ENCODE results near the gene RNU1-4.
"Not testable (repeated sequence)": the region's sequence is repeated elsewhere in the genome, so short reads cannot be mapped to it uniquely, and the experiment has no call there.

The RNU1-4 gene

GRCh38 chr1:16784955-16785354 lies 44.6 kb downstream of the RNU1-4 start:
- not testable (repeated sequence) for DNase-seq (ENCODE audit: low read depth)

GRCh38 chr1:16786362-16786761 lies 46.0 kb downstream of the RNU1-4 start:
- not testable (repeated sequence) for DNase-seq (ENCODE audit: low read depth); H3K4me3 ChIP-seq (replicated peaks; ENCODE audit: low read depth, low read length)

More at GRCh38 chr1:16784955-16785354, 44.6 kb downstream of the RNU1-4 start:
- H3K4me3 ChIP-seq (replicated peaks; ENCODE audit: low read depth, low read length), result not testable (repeated sequence)

- H3K4me3 ChIP-seq (replicated peaks; ENCODE audit: low read depth, low read length); DNase-seq (ENCODE audit: low read depth): not testable (repeated sequence)
These were observed 46.9 kb downstream of the RNU1-4 start for GRCh38 chr1:16787175-16787574.

GRCh38 chr1:16787711-16788110 lies 47.4 kb downstream of the RNU1-4 start:
- not testable (repeated sequence) for H3K4me3 ChIP-seq (replicated peaks; ENCODE audit: low read depth, low read length); DNase-seq (ENCODE audit: low read depth)

Data from fibroblast of pulmonary artery (primary cell).